Measurements from ENCODE around the gene UNC119. TPM values are rescaled to one million over a fixed set of nuclear protein-coding genes. Genes with fewer than 3 reads are reported as not detected.
"Not testable (repeated sequence)": the region's sequence is repeated elsewhere in the genome, so short reads cannot be mapped to it uniquely, and the experiment has no call there.

The UNC119 gene
- total and polyA plus RNA-seq, 2 donors (not counting 1 experiment from before 2014, with no cell fraction given), result 19.2 to 26.4 TPM

GRCh38 chr17:28578246-28579195, 26.1 kb upstream of the UNC119 start:
- Histone ChIP-seq H3K9ac (ENCODE audit: insufficient read depth, low read length) (no peak overlapping the region), H3K4me1 (ENCODE audit: control insufficient read depth, extremely low read depth, insufficient read depth, low read length) (peaks cover 4% of the 10 kb centered on the region), H3K4me2 (ENCODE audit: extremely low read depth, insufficient read depth, low read length) (no peak overlapping the region), H3K27me3 (ENCODE audit: control insufficient read depth, insufficient read depth, low read length) (no peaks in the 10 kb centered on the region), H3K79me2 (ENCODE audit: control insufficient read depth, insufficient read depth, low read length) (no peaks in the 10 kb centered on the region), H4K20me1 (ENCODE audit: control insufficient read depth, extremely low read depth, insufficient read depth, low read length) (no peaks in the 10 kb centered on the region), H3K36me3 (ENCODE audit: control insufficient read depth, insufficient read depth, low read length) (peaks cover 11% of the 10 kb centered on the region), H3K9me3 (ENCODE audit: control insufficient read depth, insufficient read depth, low read depth, low read length) (no peaks in the 10 kb centered on the region), H3K27ac (ENCODE audit: insufficient read depth, low read length) (no peak overlapping the region), H2AFZ (ENCODE audit: low read length) (no peak overlapping the region), H3K4me3 (replicated peaks in 1 of 4; ENCODE audit: control extremely low read depth in 1 of 4, insufficient read depth in 1 of 4, low read depth in 3 of 4, low read length in 4 of 4) (no peak overlapping the region)
- no peak for DNase-seq (ENCODE audit: low read depth in 2 of 2)
- no peak for TF ChIP-seq EZH2 (IDR thresholded peaks at IDR 0.05; ENCODE audit: low read length, missing control alignments)
- TF ChIP-seq, protein P1, sequence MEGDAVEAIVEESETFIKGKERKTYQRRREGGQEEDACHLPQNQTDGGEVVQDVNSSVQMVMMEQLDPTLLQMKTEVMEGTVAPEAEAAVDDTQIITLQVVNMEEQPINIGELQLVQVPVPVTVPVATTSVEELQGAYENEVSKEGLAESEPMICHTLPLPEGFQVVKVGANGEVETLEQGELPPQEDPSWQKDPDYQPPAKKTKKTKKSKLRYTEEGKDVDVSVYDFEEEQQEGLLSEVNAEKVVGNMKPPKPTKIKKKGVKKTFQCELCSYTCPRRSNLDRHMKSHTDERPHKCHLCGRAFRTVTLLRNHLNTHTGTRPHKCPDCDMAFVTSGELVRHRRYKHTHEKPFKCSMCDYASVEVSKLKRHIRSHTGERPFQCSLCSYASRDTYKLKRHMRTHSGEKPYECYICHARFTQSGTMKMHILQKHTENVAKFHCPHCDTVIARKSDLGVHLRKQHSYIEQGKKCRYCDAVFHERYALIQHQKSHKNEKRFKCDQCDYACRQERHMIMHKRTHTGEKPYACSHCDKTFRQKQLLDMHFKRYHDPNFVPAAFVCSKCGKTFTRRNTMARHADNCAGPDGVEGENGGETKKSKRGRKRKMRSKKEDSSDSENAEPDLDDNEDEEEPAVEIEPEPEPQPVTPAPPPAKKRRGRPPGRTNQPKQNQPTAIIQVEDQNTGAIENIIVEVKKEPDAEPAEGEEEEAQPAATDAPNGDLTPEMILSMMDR (conservative IDR thresholded peaks at IDR 0.05 in 1 of 2, IDR thresholded peaks at IDR 0.05 in 1 of 2; ENCODE audit: low read depth in 1 of 2, low read length in 2 of 2), result no peak

GRCh38 chr17:28577466-28577824, 25.0 kb upstream of the UNC119 start:
- Histone ChIP-seq H3K36me3 (ENCODE audit: control insufficient read depth, insufficient read depth, low read length) (peaks cover 12% of the 10 kb centered on the region), H4K20me1 (ENCODE audit: control insufficient read depth, extremely low read depth, insufficient read depth, low read length) (no peaks in the 10 kb centered on the region), H3K9me3 (ENCODE audit: control insufficient read depth, insufficient read depth, low read depth, low read length) (no peaks in the 10 kb centered on the region), H3K9ac (ENCODE audit: insufficient read depth, low read length) (no peak overlapping the region), H3K27ac (ENCODE audit: insufficient read depth, low read length) (peak overlapping the region; percentile 25), H3K4me3 (replicated peaks in 1 of 4; ENCODE audit: control extremely low read depth in 1 of 4, insufficient read depth in 1 of 4, low read depth in 3 of 4, low read length in 4 of 4) (no peak overlapping the region), H3K4me1 (ENCODE audit: control insufficient read depth, extremely low read depth, insufficient read depth, low read length) (peaks cover 4% of the 10 kb centered on the region), H3K4me2 (ENCODE audit: extremely low read depth, insufficient read depth, low read length) (no peak overlapping the region), H3K79me2 (ENCODE audit: control insufficient read depth, insufficient read depth, low read length) (no peaks in the 10 kb centered on the region), H3K27me3 (ENCODE audit: control insufficient read depth, insufficient read depth, low read length) (no peaks in the 10 kb centered on the region), H2AFZ (ENCODE audit: low read length) (no peak overlapping the region)
- TF ChIP-seq, protein P1 (conservative IDR thresholded peaks at IDR 0.05 in 1 of 2, IDR thresholded peaks at IDR 0.05 in 1 of 2; ENCODE audit: low read depth in 1 of 2, low read length in 2 of 2), result no peak
- no peak for TF ChIP-seq EZH2 (IDR thresholded peaks at IDR 0.05; ENCODE audit: low read length, missing control alignments)
- no peak for DNase-seq (ENCODE audit: low read depth in 2 of 2)

- H2AFZ ChIP-seq (ENCODE audit: low read length), result peak within 1 kb of the TSS; percentile 93
- H3K4me2 ChIP-seq (ENCODE audit: extremely low read depth, insufficient read depth, low read length), result peak within 1 kb of the TSS; percentile 70
- H3K27me3 ChIP-seq (ENCODE audit: control insufficient read depth, insufficient read depth, low read length), result no peaks in the 10 kb centered on the region
- peaks cover 9% of the 10 kb centered on the region for H3K36me3 ChIP-seq (ENCODE audit: control insufficient read depth, insufficient read depth, low read length)
- no peaks in the 10 kb centered on the region for H3K9me3 ChIP-seq (ENCODE audit: control insufficient read depth, insufficient read depth, low read depth, low read length)
- no peaks in the 10 kb centered on the region for H4K20me1 ChIP-seq (ENCODE audit: control insufficient read depth, extremely low read depth, insufficient read depth, low read length)
- DNase-seq (ENCODE audit: low read depth in 2 of 2), result peak; percentile 86 to 91
- H3K27ac ChIP-seq (ENCODE audit: insufficient read depth, low read length), result peak within 1 kb of the TSS; percentile 25
- peaks cover 4% of the 10 kb centered on the region for H3K4me1 ChIP-seq (ENCODE audit: control insufficient read depth, extremely low read depth, insufficient read depth, low read length)
- H3K79me2 ChIP-seq (ENCODE audit: control insufficient read depth, insufficient read depth, low read length), result no peaks in the 10 kb centered on the region
- TF ChIP-seq, protein P1 (conservative IDR thresholded peaks at IDR 0.05 in 1 of 2, IDR thresholded peaks at IDR 0.05 in 1 of 2; ENCODE audit: low read depth in 1 of 2, low read length in 2 of 2), result no peak
- TF ChIP-seq EZH2 (IDR thresholded peaks at IDR 0.05; ENCODE audit: low read length, missing control alignments), result no peak
- peak within 1 kb of the TSS in 2 of 4 experiments; percentile 30 to 43 for H3K4me3 ChIP-seq (replicated peaks in 1 of 4; ENCODE audit: control extremely low read depth in 1 of 4, insufficient read depth in 1 of 4, low read depth in 3 of 4, low read length in 4 of 4)
- H3K9ac ChIP-seq (ENCODE audit: insufficient read depth, low read length), result no peak within 1 kb of the TSS
Observed at GRCh38 chr17:28576758-28577465, 24.5 kb upstream of the UNC119 start, which contains the start of gene ALDOC. Gene ALDOC, minus strand, starts transcription at chr17:28576895. Its CDS starts 1,363 bp downstream, at chr17:28575532.

GRCh38 chr17:28576016-28576415, 23.6 kb upstream of the UNC119 start:
- not testable (repeated sequence) for H3K27ac ChIP-seq (ENCODE audit: insufficient read depth, low read length); H3K36me3 ChIP-seq (ENCODE audit: control insufficient read depth, insufficient read depth, low read length); H3K9me3 ChIP-seq (ENCODE audit: control insufficient read depth, insufficient read depth, low read depth, low read length); H3K4me3 ChIP-seq (replicated peaks in 1 of 4; ENCODE audit: control extremely low read depth in 1 of 4, insufficient read depth in 1 of 4, low read depth in 3 of 4, low read length in 4 of 4); H4K20me1 ChIP-seq (ENCODE audit: control insufficient read depth, extremely low read depth, insufficient read depth, low read length); DNase-seq (ENCODE audit: low read depth in 2 of 2); H3K4me1 ChIP-seq (ENCODE audit: control insufficient read depth, extremely low read depth, insufficient read depth, low read length); H3K27me3 ChIP-seq (ENCODE audit: control insufficient read depth, insufficient read depth, low read length); H3K9ac ChIP-seq (ENCODE audit: insufficient read depth, low read length); H3K79me2 ChIP-seq (ENCODE audit: control insufficient read depth, insufficient read depth, low read length); H2AFZ ChIP-seq (ENCODE audit: low read length)
- peak overlapping the region; percentile 7 for H3K4me2 ChIP-seq (ENCODE audit: extremely low read depth, insufficient read depth, low read length)
